Activated T-helper 17 cell treated with anti-CD3 and anti-CD28 coated beads, Interleukin-2, amount 50 U/mL, for 72 hours (primary cell): ENCODE measurements around the gene RIMKLB. TPM values are rescaled to one million over a fixed set of nuclear protein-coding genes. Genes with fewer than 3 reads are reported as not detected.
"Not testable (repeated sequence)": the region's sequence is repeated elsewhere in the genome, so short reads cannot be mapped to it uniquely, and the experiment has no call there.

Source experiments
- ATAC-seq: fragments of 150-1000 bp; cut with Tn5 transposase; replicated peaks from 2 replicates; pipeline ENCODE4 v1.10.0; 2021; ENCODE audit warnings: mild to moderate bottlenecking, moderate library complexity
- H3K27ac Mint-ChIP-seq: one replicate; pipeline ENCODE4 v1.8.0; 2022; ENCODE audit warnings: mixed read lengths
- H3K27me3 Mint-ChIP-seq: one replicate; pipeline ENCODE4 v1.8.0; 2022; ENCODE audit warnings: mixed read lengths
- H3K36me3 Mint-ChIP-seq: one replicate; pipeline ENCODE4 v1.8.0; 2022; ENCODE audit warnings: low read depth, mild to moderate bottlenecking, mixed read lengths
- H3K4me1 Mint-ChIP-seq: one replicate; pipeline ENCODE4 v1.8.0; 2022; ENCODE audit warnings: mixed read lengths
- H3K4me3 Mint-ChIP-seq: one replicate; pipeline ENCODE4 v1.8.0; 2022; ENCODE audit warnings: mild to moderate bottlenecking, mixed read lengths
- H3K9me3 Mint-ChIP-seq: one replicate; pipeline ENCODE4 v1.8.0; 2022; ENCODE audit warnings: mixed read lengths
- total RNA-seq, 2 donors: library from RNA; stranded (reverse); gene quantifications; one replicate each; pipeline ENCODE4 v1.2.3, GENCODE V29; 2022

Gene RIMKLB
- total RNA-seq, 2 donors from 2014 or later: 0.95 to 1.4 TPM

DNA sequence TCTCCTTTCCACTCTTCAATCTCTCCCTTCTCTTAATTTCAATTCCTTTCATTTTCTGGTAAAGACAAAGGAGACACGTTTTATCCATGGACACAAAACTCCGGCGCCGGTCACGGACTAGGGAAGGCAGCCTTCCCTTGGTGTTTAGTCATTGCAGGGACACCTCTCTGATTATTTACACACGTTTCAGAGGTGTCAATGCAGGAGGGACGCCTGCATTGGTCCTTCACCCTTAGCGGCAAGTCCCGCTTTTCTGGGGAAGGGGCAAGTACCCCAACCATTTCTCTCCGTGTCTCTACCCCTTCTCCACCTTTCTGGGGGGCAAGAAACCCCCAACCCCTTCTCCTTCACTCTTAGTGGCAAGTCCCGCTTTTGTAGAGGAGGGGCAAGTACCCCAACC is 107.7 kb downstream of the RIMKLB start:
- not testable (repeated sequence) for H3K4me1 Mint-ChIP-seq

DNA sequence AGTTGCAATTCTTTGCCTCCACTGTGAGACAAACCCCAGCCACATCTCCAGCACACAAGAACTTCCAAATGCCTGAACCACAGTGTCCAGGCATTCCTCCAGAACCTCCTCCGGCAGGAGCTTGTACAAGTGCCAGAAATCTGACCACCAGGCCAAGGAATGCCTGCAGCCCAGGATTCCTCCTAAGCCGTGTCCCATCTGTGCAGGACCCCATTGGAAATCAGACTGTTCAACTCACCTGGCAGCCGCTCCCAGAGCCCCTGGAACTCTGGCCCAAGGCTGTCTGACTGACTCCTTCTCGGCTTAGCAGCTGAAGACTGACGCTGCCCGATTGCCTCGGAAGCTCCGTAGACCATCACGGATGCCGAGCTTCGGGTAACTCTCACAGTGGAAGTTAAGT is 109.3 kb downstream of the RIMKLB start:
- not testable (repeated sequence) for H3K4me3 Mint-ChIP-seq, H3K27ac Mint-ChIP-seq, H3K9me3 Mint-ChIP-seq, H3K27me3 Mint-ChIP-seq, H3K4me1 Mint-ChIP-seq, H3K36me3 Mint-ChIP-seq, ATAC-seq

More for the DNA sequence above, 107.7 kb downstream of the RIMKLB start:
- not testable (repeated sequence) for H3K36me3 Mint-ChIP-seq, ATAC-seq, H3K27ac Mint-ChIP-seq, H3K27me3 Mint-ChIP-seq, H3K4me3 Mint-ChIP-seq, H3K9me3 Mint-ChIP-seq

DNA sequence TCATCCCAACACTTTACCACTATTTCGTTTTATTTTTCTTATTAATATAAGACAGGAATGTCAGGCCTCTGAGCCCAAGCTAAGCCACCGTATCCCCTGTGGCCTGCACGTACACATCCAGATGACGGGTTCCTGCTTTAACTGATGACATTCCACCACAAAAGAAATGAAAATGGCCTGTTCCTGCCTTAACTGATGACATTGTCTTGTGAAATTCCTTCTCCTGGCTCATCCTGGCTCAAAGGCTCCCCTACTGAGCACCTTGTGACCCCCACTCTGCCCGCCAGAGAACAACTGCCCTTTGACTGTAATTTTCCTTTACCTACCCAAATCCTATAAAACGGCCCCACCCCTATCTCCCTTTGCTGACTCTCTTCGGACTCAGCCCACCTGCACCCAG is 112.3 kb downstream of the RIMKLB start:
- not testable (repeated sequence) for H3K4me1 Mint-ChIP-seq, H3K27ac Mint-ChIP-seq, H3K4me3 Mint-ChIP-seq, H3K27me3 Mint-ChIP-seq, H3K9me3 Mint-ChIP-seq, ATAC-seq, H3K36me3 Mint-ChIP-seq

DNA sequence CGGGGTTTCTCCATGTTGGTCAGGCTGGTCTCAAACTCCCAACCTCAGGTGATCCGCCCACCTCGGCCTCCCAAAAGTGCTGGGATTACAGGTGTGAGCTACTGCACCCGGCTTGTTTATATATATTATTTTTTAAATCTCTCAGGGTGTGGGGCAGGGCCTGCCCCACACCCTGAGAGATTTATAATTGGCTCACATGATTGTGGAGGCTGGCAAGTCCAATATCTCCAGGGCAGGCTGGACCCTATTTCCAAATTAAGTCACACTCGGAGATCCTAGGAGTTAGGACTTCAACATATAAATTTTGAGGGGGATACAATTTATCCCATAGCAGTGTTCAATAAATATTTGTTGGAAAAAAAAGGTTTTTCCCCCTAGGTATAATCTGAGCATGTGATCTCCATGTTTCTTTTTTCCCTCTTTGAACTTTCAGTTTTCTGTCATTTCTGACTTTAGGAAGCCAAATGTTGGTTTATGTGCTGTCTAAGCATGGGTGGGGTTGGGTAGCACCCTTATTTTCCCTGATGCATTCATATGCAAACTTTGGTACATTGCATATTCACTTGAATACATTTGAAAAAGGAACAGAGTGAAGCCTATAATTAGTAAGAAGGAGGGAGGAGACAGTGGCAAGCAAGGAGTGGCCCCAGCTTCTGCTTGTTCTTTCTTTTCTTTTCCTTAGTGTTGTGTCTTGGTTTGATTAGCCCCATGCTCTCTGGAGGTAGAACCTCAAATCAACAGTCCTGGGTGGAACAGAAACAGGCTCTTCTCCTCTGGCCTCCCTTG is 116.0 kb downstream of the RIMKLB start:
- Mint-ChIP-seq H3K27me3 (no peaks in the 10 kb centered on the region), H3K4me3 (no peak overlapping the region), H3K27ac (no peak overlapping the region), H3K9me3 (no peaks in the 10 kb centered on the region), H3K4me1 (no peaks in the 10 kb centered on the region), H3K36me3 (no peaks in the 10 kb centered on the region)
- no peak for ATAC-seq

DNA sequence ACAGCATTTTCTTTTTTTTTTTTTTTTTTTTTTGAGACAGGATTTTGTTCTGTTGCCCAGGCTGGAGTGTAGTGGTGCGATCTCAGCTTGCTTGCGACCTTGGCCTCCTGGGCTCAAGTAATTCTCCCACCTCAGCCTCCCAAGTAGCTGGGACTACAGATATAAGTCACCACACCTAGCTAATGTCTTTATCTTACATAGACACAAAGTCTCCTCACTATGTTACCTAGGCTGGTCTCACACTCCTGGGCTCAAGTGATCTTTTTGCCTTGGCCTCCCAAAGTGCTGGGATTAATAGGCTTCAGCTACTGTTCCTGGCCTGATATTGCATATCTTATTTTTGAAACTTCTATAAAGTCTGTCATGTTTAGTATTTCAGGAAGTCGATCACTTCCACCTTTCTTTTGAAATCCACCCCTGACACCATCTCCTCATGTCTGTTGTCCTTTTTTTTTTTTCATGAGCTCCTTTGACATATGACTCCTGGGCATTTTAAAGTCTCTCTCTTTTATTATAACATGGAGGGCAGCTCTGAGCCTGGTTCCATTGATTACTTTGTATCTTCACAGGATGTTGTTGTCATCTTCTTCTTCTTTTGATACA is 118.8 kb downstream of the RIMKLB start:
- Mint-ChIP-seq H3K27me3 (peaks cover 3% of the 10 kb centered on the region), H3K4me3 (no peak overlapping the region), H3K4me1 (no peaks in the 10 kb centered on the region), H3K9me3 (no peaks in the 10 kb centered on the region), H3K36me3 (no peaks in the 10 kb centered on the region), H3K27ac (no peak overlapping the region)
- ATAC-seq: no peak

DNA sequence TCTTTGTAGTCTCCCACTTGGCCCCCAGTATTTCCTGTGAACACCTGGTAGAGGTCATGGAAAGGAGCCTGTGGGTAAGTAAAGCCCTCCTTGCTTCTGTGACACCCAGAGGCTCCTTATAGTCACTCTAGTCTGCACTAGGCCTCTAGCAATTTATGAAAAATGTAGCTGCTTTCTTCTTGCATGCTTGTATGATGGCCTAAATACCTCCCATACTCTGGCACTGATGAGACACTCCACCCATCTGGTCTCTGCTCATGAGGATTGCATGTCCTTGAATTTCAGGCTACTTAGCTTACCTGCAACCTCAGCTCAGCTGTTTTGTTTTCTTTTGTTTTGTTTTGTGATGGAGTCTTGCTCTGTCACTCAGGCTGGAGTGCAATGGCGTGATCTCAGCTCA is 120.1 kb downstream of the RIMKLB start:
- H3K9me3 Mint-ChIP-seq: no peaks in the 10 kb centered on the region
- H3K27ac Mint-ChIP-seq: no peak overlapping the region
- H3K4me1 Mint-ChIP-seq: no peaks in the 10 kb centered on the region
- no peak for ATAC-seq
- no peaks in the 10 kb centered on the region for H3K36me3 Mint-ChIP-seq
- H3K4me3 Mint-ChIP-seq: no peak overlapping the region
- peaks cover 3% of the 10 kb centered on the region for H3K27me3 Mint-ChIP-seq

DNA sequence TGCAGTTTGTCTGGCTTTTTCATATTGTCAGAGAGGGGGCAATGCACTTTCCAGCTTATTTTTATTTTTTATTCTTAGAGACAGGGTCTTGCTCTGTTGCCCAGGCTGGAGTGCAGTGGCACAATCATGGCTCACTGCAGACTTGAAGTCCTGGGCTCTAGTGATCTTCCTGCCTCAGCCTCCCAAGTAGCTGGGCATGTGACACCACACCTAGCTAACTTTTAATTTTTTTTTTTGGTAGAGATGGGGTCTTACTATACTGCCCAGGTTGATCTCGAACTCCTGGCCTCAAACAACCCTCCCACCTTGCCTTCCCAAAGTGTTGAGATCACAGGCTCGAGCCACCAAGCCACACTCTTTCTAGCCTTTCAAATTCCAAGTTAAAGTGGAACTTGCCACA is 120.7 kb downstream of the RIMKLB start:
- no peak for ATAC-seq
- H3K27ac Mint-ChIP-seq: no peak overlapping the region
- no peak overlapping the region for H3K4me3 Mint-ChIP-seq
- no peaks in the 10 kb centered on the region for H3K9me3 Mint-ChIP-seq
- no peaks in the 10 kb centered on the region for H3K4me1 Mint-ChIP-seq
- no peaks in the 10 kb centered on the region for H3K36me3 Mint-ChIP-seq
- peaks cover 6% of the 10 kb centered on the region for H3K27me3 Mint-ChIP-seq

DNA sequence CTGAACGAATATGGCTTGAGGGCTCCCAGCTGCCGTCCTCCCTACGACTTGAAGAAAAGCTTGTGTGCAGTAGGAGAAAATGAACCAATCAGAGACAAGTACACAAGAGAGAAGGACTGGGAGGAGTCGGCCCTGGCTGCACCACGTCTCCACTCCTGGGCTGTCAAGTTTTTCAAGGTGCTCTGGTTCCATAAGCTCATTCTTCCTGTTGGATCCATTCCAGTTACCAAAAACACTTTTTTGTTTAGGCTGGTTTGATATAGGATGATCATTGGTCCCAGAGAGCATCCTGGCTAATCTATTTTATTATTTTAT is 121.8 kb downstream of the RIMKLB start:
- Mint-ChIP-seq H3K9me3 (no peaks in the 10 kb centered on the region), H3K27me3 (peaks cover 10% of the 10 kb centered on the region), H3K4me3 (no peak overlapping the region), H3K36me3 (no peaks in the 10 kb centered on the region), H3K27ac (no peak overlapping the region), H3K4me1 (no peaks in the 10 kb centered on the region)
- ATAC-seq: no peak

DNA sequence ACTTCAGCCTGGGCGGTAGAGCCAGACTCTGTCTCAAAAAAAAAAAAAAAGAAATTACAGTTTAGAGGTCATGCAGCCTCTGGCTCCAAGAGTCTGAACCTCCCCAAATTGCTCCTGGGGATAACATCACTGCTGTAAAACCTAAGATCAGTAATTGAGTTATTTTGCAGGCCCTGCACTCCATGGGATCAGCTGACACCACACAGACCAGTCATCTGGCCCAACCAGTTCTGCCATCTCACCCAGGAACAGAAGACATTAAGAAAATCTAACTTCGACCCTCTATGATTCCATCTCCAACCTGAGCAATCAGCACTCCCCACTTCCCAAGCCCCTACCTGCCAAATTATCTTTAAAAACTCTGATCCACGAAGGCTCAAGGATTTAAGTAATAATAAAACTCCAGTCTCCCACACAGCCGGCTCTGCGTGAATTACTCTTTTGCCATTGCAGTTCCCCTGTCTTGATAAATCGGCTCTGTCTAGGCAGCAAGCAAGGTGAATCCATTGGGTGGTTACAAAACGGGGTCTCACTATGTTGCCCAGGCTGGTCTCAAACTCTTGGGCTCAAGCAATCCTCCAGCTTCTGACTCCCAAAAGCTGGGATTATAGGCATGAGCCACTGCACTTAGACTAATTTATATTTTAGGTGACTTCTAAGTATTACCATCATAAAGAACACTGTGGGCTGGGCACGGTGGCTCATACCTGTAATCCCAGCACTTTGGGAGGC is 123.1 kb downstream of the RIMKLB start:
- not testable (repeated sequence) for H3K4me1 Mint-ChIP-seq, H3K36me3 Mint-ChIP-seq, H3K9me3 Mint-ChIP-seq, H3K4me3 Mint-ChIP-seq, ATAC-seq, H3K27ac Mint-ChIP-seq
- H3K27me3 Mint-ChIP-seq: peaks cover 13% of the 10 kb centered on the region

DNA sequence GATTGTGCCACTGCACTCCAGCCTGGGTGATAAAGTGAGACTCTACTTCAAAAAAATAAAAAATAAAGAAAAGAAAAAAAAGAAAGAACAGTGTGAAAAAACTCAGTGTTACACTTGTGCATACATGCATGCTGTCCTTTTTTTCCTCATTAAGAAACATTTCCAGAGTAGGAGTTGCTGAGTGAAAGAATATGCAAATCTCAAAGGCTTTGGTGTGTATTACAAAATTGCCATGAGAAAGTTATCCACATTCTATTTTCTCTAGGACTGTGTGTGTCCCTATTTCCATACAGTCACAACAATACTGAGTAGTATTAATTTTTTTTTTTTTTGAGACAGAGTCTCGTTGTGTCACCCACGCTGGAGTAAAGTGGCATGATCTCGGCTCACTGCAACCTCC is 123.8 kb downstream of the RIMKLB start:
- Mint-ChIP-seq H3K9me3 (no peaks in the 10 kb centered on the region), H3K4me1 (no peaks in the 10 kb centered on the region), H3K27me3 (peaks cover 13% of the 10 kb centered on the region), H3K27ac (no peak overlapping the region), H3K36me3 (no peaks in the 10 kb centered on the region), H3K4me3 (no peak overlapping the region)
- ATAC-seq: no peak

DNA sequence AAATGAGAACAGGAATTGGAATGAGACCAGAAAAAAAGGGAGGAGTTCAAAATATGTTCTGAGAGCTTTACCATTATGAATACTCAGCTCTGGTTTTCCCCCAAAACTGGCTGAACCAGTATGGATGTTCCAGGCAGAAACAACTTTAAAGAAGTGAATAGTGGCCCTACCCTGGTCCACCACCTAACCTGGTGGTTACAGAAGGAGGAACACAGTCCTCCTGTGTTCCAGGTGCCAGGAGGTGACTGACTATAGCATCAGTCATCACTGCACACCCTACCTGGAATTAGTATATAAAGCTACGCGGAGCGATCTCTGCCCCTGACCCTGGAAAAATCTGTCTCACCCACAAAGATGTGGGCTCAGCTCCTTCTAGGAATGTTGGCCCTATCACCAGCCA is 124.5 kb downstream of the RIMKLB start, which contains the start of gene A2ML1:
TSS of gene A2ML1 (plus strand) at position 324 of the 400 bp plus-strand sequence. CDS start at position 355, 31 bp downstream.
- H3K36me3 Mint-ChIP-seq: no peaks in the 10 kb centered on the region
- no peak within 1 kb of the TSS for H3K4me3 Mint-ChIP-seq
- peaks cover 15% of the 10 kb centered on the region for H3K27me3 Mint-ChIP-seq
- H3K9me3 Mint-ChIP-seq: no peaks in the 10 kb centered on the region
- ATAC-seq: no peak
- no peak within 1 kb of the TSS for H3K27ac Mint-ChIP-seq
- peaks cover 1% of the 10 kb centered on the region for H3K4me1 Mint-ChIP-seq

DNA sequence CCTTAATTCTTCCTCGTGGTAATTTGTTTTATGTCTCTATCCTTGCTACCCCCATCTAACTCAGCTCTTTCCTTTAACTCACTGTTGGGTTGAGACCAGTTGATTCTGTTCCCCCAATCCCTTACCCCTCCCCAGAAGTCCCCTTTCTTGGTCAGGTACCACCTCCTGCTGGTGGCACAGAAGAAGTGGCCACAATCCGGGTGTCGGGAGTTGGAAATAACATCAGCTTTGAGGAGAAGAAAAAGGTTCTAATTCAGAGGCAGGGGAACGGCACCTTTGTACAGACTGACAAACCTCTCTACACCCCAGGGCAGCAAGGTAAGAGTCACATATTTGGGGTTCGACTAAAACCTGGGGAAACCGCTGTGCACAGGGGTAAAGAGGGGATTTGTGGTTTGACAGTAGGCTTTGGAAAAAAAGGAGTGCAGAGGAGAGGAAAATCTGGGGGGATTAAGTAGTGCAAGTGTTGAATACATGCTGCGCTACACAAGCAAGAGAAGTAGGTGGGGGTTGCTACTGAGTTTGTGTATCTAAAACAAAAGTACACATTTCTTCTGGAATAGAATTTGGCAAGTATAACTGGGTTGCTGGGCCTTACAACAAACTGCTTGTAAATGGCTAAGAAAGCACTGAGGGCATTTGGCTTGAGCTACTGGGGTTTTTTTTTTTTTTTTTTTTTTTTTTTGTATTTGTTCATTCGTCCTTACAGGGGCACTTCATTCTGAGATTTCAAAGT is 125.9 kb downstream of the RIMKLB start:
- H3K27me3 Mint-ChIP-seq: peaks cover 19% of the 10 kb centered on the region
- peaks cover 6% of the 10 kb centered on the region for H3K4me1 Mint-ChIP-seq
- no peaks in the 10 kb centered on the region for H3K9me3 Mint-ChIP-seq
- H3K4me3 Mint-ChIP-seq: no peak overlapping the region
- H3K36me3 Mint-ChIP-seq: no peaks in the 10 kb centered on the region
- H3K27ac Mint-ChIP-seq: no peak overlapping the region
- no peak for ATAC-seq

DNA sequence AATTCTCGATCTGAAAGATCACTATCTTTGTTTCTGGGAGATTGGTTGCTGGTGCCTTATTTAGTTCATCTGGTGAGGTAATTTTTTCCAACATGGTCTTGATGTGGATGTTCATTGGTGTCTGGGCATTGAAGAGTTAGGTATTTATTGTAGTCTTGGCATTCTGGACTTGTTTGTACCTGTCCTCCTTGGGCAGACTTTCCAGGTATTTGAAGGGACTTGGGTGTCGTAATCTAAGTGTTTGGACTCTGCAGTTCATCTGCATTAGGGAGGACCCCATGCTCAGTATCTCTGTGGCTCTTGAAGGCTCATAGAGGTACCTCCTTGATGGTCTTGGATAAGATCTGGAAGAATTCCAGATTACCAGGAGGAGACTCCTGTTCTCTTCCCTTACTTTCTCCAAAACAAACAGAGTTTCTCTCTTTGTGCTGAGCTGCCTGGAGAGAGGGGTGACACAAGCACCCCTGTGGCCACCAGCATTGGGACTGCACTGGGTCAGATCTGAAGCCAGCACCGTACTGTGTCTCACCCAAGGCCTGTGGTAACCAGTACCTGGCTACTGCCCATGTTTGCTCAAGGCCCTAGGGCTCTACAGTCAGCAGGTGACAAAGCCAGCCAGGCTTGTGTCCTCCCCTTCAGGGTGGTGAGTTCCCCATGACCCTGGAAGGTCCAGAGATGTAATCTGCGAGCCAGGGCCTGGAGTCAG is 129.9 kb downstream of the RIMKLB start:
- no peaks in the 10 kb centered on the region for H3K36me3 Mint-ChIP-seq
- H3K27ac Mint-ChIP-seq: no peak overlapping the region
- H3K4me1 Mint-ChIP-seq: peaks cover 6% of the 10 kb centered on the region
- peaks cover 18% of the 10 kb centered on the region for H3K27me3 Mint-ChIP-seq
- H3K4me3 Mint-ChIP-seq: no peak overlapping the region
- H3K9me3 Mint-ChIP-seq: no peaks in the 10 kb centered on the region
- no peak for ATAC-seq
